NOMO-1 (cell line): ENCODE results near the gene CRYBG1.
A peak's percentile ranks its signal among the peaks of the same experiment; 100 is the strongest.
"Not testable (repeated sequence)": the region's sequence is repeated elsewhere in the genome, so short reads cannot be mapped to it uniquely, and the experiment has no call there.

Experiments
- DNase-seq, 2 experiments: peaks; one replicate each; lab custom pipeline; 2025; ENCODE audit not compliant: unreplicated experiment in 2 of 2; lab: John Stamatoyannopoulos, UW

The CRYBG1 gene

GRCh38 chr6:106546691-106547414 lies 186.3 kb downstream of the CRYBG1 start:
- DNase-seq = peak; percentile 87 to 96

- no peak for DNase-seq
Measured at GRCh38 chr6:106547601-106548453, 187.3 kb downstream of the CRYBG1 start.

GRCh38 chr6:106548926-106549455 lies 188.5 kb downstream of the CRYBG1 start:
- not testable (repeated sequence) for DNase-seq

- DNase-seq = no peak
Measured at GRCh38 chr6:106549521-106549920, 189.0 kb downstream of the CRYBG1 start.

GRCh38 chr6:106551155-106551554 lies 190.6 kb downstream of the CRYBG1 start:
- no peak for DNase-seq

- no peak for DNase-seq
Measured at GRCh38 chr6:106553440-106553839, 192.9 kb downstream of the CRYBG1 start.

GRCh38 chr6:106555767-106556166 lies 195.2 kb downstream of the CRYBG1 start:
- no peak for DNase-seq

- DNase-seq = peak in 1 of 2 experiments; percentile 48
Measured at GRCh38 chr6:106556368-106556960, 195.9 kb downstream of the CRYBG1 start.

- DNase-seq = no peak
Measured at GRCh38 chr6:106557837-106558236, 197.3 kb downstream of the CRYBG1 start.

GRCh38 chr6:106558364-106558763 lies 197.8 kb downstream of the CRYBG1 start:
- DNase-seq = no peak

GRCh38 chr6:106559659-106560058 lies 199.1 kb downstream of the CRYBG1 start:
- not testable (repeated sequence) for DNase-seq

- DNase-seq = peak in 1 of 2 experiments; percentile 62
Measured at GRCh38 chr6:106560996-106561685, 200.6 kb downstream of the CRYBG1 start.

GRCh38 chr6:106561686-106562405 lies 201.3 kb downstream of the CRYBG1 start:
- DNase-seq = no peak

- no peak for DNase-seq
Measured at GRCh38 chr6:106563614-106564013, 203.1 kb downstream of the CRYBG1 start.

GRCh38 chr6:106564476-106564875 lies 204.0 kb downstream of the CRYBG1 start:
- DNase-seq = no peak

- DNase-seq = no peak
Measured at GRCh38 chr6:106568530-106568929, 208.0 kb downstream of the CRYBG1 start.

GRCh38 chr6:106569428-106569827 lies 208.9 kb downstream of the CRYBG1 start:
- no peak for DNase-seq

GRCh38 chr6:106572436-106572835 lies 211.9 kb downstream of the CRYBG1 start:
- DNase-seq = no peak

GRCh38 chr6:106572875-106573585 lies 212.5 kb downstream of the CRYBG1 start:
- DNase-seq = peak in 1 of 2 experiments; percentile 48
